ENCODE data around the gene FEM1C. TPM values are rescaled to one million over a fixed set of nuclear protein-coding genes. Genes with fewer than 3 reads are reported as not detected.
"Not testable (repeated sequence)": the region's sequence is repeated elsewhere in the genome, so short reads cannot be mapped to it uniquely, and the experiment has no call there.

Gene FEM1C
- polyA plus RNA-seq, 1 experiment = 14.1 TPM

DNA sequence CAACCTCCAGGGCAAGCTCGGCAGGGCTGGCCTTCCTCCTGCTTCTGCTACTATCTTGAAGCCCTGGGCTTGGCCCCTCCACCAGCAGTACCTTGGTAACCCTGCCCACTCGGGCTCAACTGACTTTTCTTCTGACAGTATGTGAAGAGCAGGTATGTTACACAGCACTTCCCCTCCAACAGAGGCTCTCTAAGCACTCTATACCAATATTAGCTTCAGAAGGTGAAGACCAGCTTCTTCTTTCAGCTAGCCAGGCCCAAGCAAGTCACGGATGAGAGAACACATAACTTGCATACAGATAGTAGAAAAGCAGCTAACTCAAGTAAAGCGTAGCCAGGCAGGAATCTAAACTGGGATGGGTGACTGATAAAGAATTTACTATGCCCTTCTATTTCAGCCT is 64.3 kb downstream of the FEM1C start:
- CTCF ChIA-PET = no interaction called here
- Histone ChIP-seq H3K27me3 (ENCODE audit: control insufficient read depth, insufficient read depth, low read length) (no peaks in the 10 kb centered on the region), H3K27ac (ENCODE audit: low read depth, low read length) (no peak overlapping the region), H3K9me3 (ENCODE audit: control insufficient read depth, insufficient read depth, low read length) (no peaks in the 10 kb centered on the region), H3K4me3 (ENCODE audit: low read depth, low read length) (no peak overlapping the region)
- TF ChIP-seq, protein P1, sequence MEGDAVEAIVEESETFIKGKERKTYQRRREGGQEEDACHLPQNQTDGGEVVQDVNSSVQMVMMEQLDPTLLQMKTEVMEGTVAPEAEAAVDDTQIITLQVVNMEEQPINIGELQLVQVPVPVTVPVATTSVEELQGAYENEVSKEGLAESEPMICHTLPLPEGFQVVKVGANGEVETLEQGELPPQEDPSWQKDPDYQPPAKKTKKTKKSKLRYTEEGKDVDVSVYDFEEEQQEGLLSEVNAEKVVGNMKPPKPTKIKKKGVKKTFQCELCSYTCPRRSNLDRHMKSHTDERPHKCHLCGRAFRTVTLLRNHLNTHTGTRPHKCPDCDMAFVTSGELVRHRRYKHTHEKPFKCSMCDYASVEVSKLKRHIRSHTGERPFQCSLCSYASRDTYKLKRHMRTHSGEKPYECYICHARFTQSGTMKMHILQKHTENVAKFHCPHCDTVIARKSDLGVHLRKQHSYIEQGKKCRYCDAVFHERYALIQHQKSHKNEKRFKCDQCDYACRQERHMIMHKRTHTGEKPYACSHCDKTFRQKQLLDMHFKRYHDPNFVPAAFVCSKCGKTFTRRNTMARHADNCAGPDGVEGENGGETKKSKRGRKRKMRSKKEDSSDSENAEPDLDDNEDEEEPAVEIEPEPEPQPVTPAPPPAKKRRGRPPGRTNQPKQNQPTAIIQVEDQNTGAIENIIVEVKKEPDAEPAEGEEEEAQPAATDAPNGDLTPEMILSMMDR (IDR thresholded peaks at IDR 0.05; ENCODE audit: low read depth, low read length) = no peak
- POLR2A ChIA-PET = interaction anchor here (0.6 kb wide), 1 partner anchor 110 kb away, joined by 3 read pairs; no protein-coding TSS in a partner anchor
- no peak for DNase-seq (ENCODE audit: low read depth, low spot score)

DNA sequence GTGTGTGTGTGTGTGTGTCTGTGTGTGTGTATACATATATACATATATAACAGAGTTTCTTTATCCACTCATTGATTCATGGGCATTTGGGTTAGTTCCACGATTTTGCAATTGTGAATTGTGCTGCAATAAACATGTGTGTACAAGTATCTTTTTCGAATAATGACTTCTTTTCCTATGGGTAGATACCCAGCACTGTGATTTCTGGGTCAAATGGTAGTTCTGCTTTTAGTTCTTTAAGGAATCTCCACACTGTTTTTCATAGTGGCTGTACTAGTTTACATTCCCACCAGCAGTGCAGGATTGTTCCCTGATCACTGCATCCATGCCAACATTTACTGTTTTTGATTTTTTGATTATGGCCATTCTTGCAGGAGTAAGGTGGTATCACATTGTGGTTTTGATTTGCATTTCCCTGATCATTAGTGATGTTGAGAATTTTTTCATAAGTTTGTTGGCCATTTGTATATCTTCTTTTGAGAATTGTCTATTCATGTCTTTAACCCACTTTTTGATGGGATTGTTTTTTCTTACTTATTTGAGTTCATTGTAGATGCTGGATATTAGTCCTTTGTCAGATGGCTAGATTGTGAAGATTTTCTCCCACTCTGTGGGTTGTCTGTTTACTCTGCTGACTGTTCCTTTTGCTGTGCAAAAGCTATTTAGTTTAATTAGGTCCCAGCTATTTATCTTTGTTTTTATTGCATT is 65.3 kb downstream of the FEM1C start:
- DNase-seq (ENCODE audit: low read depth, low spot score); H3K27ac ChIP-seq (ENCODE audit: low read depth, low read length); POLR2A ChIA-PET; H3K4me3 ChIP-seq (ENCODE audit: low read depth, low read length); H3K9me3 ChIP-seq (ENCODE audit: control insufficient read depth, insufficient read depth, low read length); CTCF ChIA-PET; H3K27me3 ChIP-seq (ENCODE audit: control insufficient read depth, insufficient read depth, low read length): not testable (repeated sequence)

DNA sequence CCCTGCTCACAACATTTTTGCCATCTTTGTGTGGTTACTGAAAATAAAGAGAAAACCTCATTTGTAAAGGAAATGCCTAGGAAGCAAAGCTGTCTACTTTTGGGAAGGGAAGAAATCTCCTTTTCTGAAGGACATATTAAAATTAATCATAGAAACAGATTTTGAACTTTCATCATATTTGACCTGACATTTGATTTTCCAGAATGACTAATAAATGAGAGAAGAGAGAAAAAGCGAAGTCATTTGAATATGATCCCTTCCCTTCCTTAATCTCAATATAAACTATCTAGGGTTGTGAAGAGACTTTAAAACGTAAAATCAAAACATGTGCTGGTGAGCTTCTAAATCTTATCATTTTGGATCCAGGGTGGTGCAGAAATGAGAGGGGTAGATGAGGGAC is 66.3 kb downstream of the FEM1C start:
- H3K9me3 ChIP-seq (ENCODE audit: control insufficient read depth, insufficient read depth, low read length) = no peaks in the 10 kb centered on the region
- H3K27ac ChIP-seq (ENCODE audit: low read depth, low read length) = no peak overlapping the region
- TF ChIP-seq, protein P1 (IDR thresholded peaks at IDR 0.05; ENCODE audit: low read depth, low read length) = no peak
- no peak overlapping the region for H3K4me3 ChIP-seq (ENCODE audit: low read depth, low read length)
- CTCF ChIA-PET = no interaction called here
- no peaks in the 10 kb centered on the region for H3K27me3 ChIP-seq (ENCODE audit: control insufficient read depth, insufficient read depth, low read length)
- POLR2A ChIA-PET = no interaction called here
- no peak for DNase-seq (ENCODE audit: low read depth, low spot score)

DNA sequence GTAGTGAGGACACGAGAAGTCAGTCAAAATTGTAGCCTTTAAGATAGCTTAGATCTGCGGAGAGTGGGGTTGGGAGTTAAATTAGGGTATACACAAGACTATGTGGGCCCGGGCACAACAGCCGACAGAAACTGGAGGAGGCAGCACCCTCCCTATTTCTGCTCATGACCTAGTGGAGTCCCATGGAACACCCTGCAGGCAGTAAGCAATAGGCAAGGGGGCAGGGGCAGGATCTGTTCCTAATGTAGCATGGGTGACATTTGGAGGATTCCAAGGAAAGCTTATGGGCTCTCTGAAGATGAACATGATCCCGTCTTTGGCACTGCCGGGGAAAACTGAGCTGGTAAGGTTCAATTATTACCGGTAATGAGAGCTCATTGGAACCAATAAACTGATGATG is 67.0 kb downstream of the FEM1C start:
- Histone ChIP-seq H3K27ac (ENCODE audit: low read depth, low read length) (no peak overlapping the region), H3K27me3 (ENCODE audit: control insufficient read depth, insufficient read depth, low read length) (no peaks in the 10 kb centered on the region), H3K9me3 (ENCODE audit: control insufficient read depth, insufficient read depth, low read length) (no peaks in the 10 kb centered on the region), H3K4me3 (ENCODE audit: low read depth, low read length) (no peak overlapping the region)
- CTCF ChIA-PET = no interaction called here
- no peak for DNase-seq (ENCODE audit: low read depth, low spot score)
- POLR2A ChIA-PET = no interaction called here
- TF ChIP-seq, protein P1 (IDR thresholded peaks at IDR 0.05; ENCODE audit: low read depth, low read length) = no peak

DNA sequence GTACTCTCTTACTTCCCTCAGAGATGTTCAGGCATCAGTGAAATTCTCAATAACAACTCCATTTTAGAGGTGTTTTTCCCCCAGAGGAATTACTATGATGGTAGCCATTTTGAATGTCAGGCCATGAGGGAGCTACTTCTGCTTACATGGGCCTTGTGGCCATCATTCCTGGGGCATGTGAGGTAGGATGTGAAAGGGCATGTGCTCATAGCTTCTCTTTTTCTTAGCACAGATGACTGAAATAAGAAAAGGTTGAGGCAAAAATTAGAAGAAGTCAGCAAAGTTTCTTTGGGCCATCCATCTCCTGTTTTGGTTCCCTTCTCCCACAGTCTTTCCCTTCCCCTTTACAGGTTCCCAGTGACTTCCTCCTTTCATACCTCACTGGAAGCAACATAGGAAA is 68.8 kb downstream of the FEM1C start:
- Histone ChIP-seq H3K27ac (ENCODE audit: low read depth, low read length) (no peak overlapping the region), H3K4me3 (ENCODE audit: low read depth, low read length) (no peak overlapping the region), H3K9me3 (ENCODE audit: control insufficient read depth, insufficient read depth, low read length) (no peaks in the 10 kb centered on the region), H3K27me3 (ENCODE audit: control insufficient read depth, insufficient read depth, low read length) (no peaks in the 10 kb centered on the region)
- TF ChIP-seq, protein P1 (IDR thresholded peaks at IDR 0.05; ENCODE audit: low read depth, low read length) = no peak
- DNase-seq (ENCODE audit: low read depth, low spot score) = no peak
- CTCF ChIA-PET = no interaction called here
- POLR2A ChIA-PET = no interaction called here
